ENCODE results near the gene SMAD4.

DNA sequence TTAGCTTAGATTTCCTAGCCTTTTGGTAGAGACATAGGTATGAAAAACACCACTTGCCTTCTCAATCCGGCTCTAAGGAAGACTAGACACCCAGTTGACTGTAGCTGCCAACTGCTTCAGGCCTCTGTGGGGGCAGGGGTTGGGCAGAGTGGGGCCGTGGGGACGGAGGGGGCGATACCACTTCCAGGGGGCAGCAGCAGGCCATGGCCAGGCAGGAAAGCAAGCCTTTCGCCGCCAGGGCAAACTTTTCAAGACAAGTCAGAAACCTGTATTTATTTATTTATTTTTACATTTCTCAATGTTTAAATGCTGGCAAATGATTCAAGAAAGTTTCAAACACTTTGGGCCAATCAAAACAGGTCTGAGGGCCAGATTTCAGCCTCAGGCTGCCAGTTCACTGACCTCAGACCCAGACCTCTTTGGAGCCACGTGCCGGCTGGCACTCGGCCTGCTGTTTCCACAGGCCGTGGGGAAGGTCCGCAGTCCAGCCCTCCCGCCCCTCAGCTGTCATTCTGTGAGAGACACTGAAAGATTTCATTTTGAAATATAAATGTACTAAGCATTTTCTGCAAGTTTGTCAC is 103.7 kb downstream of the SMAD4 start:
- TF ChIP-seq, protein P1, sequence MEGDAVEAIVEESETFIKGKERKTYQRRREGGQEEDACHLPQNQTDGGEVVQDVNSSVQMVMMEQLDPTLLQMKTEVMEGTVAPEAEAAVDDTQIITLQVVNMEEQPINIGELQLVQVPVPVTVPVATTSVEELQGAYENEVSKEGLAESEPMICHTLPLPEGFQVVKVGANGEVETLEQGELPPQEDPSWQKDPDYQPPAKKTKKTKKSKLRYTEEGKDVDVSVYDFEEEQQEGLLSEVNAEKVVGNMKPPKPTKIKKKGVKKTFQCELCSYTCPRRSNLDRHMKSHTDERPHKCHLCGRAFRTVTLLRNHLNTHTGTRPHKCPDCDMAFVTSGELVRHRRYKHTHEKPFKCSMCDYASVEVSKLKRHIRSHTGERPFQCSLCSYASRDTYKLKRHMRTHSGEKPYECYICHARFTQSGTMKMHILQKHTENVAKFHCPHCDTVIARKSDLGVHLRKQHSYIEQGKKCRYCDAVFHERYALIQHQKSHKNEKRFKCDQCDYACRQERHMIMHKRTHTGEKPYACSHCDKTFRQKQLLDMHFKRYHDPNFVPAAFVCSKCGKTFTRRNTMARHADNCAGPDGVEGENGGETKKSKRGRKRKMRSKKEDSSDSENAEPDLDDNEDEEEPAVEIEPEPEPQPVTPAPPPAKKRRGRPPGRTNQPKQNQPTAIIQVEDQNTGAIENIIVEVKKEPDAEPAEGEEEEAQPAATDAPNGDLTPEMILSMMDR (IDR thresholded peaks at IDR 0.05): no peak
- no peak for TF ChIP-seq CHD4 (IDR thresholded peaks at IDR 0.05; ENCODE audit: borderline replicate concordance)
- no peak for TF ChIP-seq POLR2A (IDR thresholded peaks at IDR 0.05; ENCODE audit: low read length)
- TF ChIP-seq RAD21 (conservative IDR thresholded peaks at IDR 0.05 in 1 of 2, IDR thresholded peaks at IDR 0.05 in 1 of 2): no peak
- TF ChIP-seq, protein P2, sequence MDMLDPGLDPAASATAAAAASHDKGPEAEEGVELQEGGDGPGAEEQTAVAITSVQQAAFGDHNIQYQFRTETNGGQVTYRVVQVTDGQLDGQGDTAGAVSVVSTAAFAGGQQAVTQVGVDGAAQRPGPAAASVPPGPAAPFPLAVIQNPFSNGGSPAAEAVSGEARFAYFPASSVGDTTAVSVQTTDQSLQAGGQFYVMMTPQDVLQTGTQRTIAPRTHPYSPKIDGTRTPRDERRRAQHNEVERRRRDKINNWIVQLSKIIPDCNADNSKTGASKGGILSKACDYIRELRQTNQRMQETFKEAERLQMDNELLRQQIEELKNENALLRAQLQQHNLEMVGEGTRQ (IDR thresholded peaks at IDR 0.05): no peak
- TF ChIP-seq ZNF302 (CRISPR knock-in tag; IDR thresholded peaks at IDR 0.05): no peak
- TF ChIP-seq CHD2 (IDR thresholded peaks at IDR 0.05; ENCODE audit: low read length, partially characterized antibody): no peak
- no peak for TF ChIP-seq MAZ (IDR thresholded peaks at IDR 0.05; ENCODE audit: borderline replicate concordance, low read depth, low read length)
